Inferior parietal cortex (tissue), 1 donor: ENCODE results near the gene SULT1C2.
"Not testable (repeated sequence)": the region's sequence is repeated elsewhere in the genome, so short reads cannot be mapped to it uniquely, and the experiment has no call there.

Source experiments
- DNase-seq: peaks from one replicate; pipeline ENCODE4 v3.0.0-alpha.2; 2016; ENCODE audit errors: extremely low spot score

The SULT1C2 gene

GRCh38 chr2:108288534-108289106 is at the start of gene SULT1C2:
Gene SULT1C2, plus strand, starts transcription at chr2:108288895. Its CDS starts 4,773 bp downstream, at chr2:108293668.
- DNase-seq: no peak

GRCh38 chr2:108239786-108240185 is 48.9 kb upstream of the SULT1C2 start, which contains the start of gene SULT1C3:
Gene SULT1C3, plus strand, starts transcription at chr2:108239968. Its CDS starts 7,227 bp downstream, at chr2:108247195.
- DNase-seq: no peak

- DNase-seq: no peak
Observed at GRCh38 chr2:108240966-108241365, 47.7 kb upstream of the SULT1C2 start.

DNA sequence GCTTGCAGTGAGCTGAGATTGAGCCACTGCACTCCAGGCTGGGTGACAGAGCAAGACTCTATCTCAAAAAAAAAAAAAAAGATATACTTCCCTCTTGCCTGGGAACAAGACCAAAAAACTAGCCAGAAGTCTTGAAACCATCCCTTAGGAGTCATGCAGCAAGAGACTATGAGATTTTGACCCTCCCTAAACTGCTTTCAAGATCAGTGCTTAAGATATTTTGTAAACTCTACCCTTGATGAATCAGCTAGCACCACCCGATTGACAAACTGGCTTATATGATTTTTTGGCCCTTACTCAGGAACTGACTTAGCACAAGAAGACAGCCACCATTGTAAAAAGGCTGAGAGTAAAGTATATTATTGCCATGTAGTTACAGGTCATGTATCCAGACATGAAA is 45.1 kb upstream of the SULT1C2 start:
- no peak for DNase-seq

DNA sequence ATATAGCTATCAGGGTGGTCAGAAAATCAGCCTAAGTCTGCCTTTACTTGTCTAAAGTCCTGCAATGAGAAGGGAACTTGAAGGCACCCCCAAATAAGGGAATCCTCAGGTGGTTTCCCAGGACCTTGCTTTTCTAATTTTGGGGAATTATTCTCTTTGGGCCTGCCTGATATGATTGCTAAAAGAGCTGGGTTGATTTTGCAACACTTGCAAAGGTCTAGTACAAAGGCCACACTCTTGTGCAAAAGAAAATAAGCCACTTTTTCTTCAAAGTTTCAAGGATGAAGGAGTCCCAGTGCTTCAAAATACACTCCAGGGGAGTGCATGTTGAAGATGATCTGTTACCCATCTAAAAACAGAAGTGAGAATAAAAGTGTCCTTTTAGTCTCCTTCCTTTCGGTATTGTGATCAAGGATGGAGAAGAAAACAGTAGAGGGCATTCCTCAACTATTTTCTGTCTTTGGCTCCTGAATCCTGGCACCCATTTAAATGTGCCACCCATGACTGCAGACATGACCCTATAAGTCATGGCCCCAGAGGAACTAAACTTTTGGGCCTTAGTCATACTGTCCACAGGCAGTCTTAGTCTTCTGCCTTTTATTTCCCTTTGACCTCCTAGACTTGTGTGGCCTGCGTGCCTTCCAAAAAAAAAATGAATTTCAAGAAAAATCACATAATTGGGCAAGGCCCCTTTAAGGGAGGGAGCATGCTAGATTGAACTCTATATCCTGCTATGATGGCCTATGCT is 43.9 kb upstream of the SULT1C2 start:
- DNase-seq: no peak

- no peak for DNase-seq
Observed at GRCh38 chr2:108253106-108253505, 35.6 kb upstream of the SULT1C2 start.

- DNase-seq: no peak
Observed at GRCh38 chr2:108257757-108258331, 30.9 kb upstream of the SULT1C2 start.

DNA sequence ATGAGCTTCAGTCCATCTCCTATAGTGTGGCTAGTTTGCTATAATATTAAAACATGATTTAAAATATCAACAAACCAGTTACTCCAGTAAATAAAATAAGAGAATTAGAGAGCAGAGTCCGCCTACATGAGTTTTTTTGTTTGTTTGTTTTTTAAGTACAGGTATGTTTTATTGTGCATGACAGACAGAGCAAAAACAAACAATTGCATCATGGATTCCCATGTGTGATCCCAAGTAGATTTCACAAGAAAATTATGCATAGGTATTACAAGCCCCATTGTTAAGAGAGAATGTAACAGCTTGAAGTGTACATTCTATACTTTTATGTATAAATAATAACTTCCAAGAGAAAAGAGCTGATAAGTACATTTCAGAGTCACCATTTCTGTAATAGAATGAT is 27.9 kb upstream of the SULT1C2 start:
- no peak for DNase-seq

DNA sequence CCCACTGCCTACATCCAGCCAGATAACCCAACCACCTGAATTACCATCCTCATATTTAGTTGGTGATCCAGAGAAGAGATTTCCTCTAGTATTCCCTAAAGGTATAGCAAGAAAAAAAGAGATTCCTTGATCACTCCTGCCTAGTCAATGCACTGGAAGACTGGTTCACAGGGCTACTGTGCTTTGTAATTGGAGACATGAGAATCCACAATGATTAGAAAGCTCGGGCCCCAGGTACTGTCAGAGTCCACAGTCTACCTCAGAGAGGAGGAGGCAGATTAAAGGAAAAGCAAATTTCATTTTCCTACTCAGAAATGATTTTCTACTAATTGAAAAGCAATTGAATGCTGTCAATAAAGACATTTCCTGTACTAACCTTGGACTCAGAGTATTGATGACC is 26.7 kb upstream of the SULT1C2 start:
- no peak for DNase-seq

- no peak for DNase-seq
Observed at GRCh38 chr2:108263401-108263800, 25.3 kb upstream of the SULT1C2 start.

GRCh38 chr2:108266218-108266617 is 22.5 kb upstream of the SULT1C2 start:
- no peak for DNase-seq

DNA sequence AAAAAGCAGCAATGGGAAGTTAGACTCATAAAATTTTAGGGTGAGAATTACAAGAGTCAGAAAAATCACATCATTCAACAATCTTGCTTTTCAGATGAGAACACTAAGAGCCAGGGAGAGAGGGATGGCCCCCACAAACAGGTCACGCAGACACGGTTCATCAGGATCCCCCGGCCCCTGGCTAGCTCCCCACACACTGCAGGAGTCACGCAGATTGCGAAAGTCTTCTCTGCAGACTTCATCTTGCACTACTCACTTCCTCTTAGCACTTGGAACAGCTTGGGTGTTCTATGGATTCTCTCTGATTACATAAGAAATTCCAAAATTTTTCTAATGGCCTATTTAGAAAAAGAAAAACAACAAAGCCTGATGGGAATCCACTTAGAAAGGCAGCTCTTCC is 21.6 kb upstream of the SULT1C2 start:
- DNase-seq: no peak

GRCh38 chr2:108268001-108268400 is 20.7 kb upstream of the SULT1C2 start:
- DNase-seq: no peak

- no peak for DNase-seq
Observed at GRCh38 chr2:108270346-108270745, 18.3 kb upstream of the SULT1C2 start.

- DNase-seq: no peak
Observed at GRCh38 chr2:108270768-108271506, 17.8 kb upstream of the SULT1C2 start.

DNA sequence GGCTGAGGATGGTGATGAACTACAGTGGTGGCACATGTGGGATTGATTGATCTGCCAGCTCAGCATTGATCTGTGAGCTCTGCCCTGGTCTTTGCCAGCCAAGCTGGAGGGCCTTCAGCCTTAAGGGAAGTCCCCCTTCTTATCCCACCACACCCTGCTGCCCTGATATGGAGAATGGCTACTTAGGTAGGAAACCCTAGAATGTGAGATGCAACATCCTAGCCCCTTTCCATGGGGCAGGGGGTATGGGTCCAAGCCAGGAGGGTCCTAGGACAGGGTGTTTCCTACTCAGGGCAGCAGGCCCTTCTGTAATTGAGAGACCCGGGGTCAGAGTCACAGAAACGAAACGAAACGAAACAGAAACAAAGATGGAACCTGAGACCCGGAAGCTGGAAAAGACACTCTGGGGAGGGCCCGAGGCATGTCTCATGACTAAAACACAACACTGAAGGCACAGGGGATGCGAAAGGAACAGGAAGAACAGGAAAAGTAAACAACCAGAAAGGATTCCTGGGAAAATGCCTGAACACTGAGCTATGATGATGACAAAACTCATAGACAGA is 16.9 kb upstream of the SULT1C2 start:
- DNase-seq: no peak

DNA sequence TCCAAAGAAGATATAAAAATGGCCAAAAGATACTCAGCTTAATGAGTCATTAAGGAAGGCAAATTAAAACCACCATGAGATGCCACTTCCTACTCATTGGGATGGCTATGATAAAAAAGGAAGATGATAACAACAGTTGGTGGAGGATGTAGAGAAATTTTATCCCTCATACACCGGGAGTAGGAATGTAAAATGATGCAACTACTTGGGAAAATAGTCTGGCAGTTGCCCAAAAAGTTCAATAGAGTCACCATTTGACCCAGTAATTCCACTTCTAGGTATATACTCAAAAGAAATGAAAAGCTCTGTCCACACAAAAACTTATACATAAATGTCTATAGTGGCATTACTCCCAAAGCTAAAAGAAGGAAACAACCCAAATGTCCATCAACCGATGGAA is 10.1 kb upstream of the SULT1C2 start:
- DNase-seq: no peak

- no peak for DNase-seq
Observed at GRCh38 chr2:108279468-108279867, 9.2 kb upstream of the SULT1C2 start.

DNA sequence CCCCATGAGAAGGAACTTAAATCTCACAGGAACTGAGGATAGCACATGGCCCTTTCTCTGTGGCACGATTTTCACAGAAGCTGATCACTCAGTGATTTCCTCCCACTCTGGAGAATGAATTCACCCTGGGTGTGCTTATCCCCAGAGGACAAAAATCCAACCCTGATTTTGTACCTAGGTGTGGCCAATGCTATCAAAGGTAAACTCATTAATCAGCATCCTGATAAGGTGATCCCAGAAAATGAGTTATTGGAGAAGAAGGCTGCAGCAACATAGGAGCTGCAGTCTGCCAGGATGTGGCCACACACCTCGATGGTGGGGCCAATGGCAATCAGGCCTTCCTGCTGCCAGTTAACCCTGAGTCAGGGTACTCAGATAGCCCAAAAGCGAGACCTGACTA is 8.2 kb upstream of the SULT1C2 start:
- DNase-seq: no peak

DNA sequence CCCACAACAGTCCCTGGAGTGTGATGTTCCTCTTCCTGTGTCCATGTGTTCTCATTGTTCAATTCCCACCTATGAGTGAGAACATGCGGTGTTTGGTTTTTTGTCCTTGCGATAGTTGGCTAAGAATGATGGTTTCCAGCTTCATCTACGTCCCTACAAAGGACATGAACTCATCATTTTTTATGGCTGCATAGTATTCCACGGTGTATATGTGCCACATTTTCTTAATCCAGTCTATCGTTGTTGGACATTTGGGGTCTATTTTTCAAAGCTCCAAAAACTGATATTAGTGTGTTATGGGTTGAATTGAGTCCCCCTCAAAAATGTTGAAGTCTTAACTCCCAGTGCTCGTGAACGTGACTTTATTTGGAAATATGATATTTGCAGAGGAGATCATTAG is 4.1 kb upstream of the SULT1C2 start:
- not testable (repeated sequence) for DNase-seq

- DNase-seq: no peak
Observed at GRCh38 chr2:108285616-108286015, 3.1 kb upstream of the SULT1C2 start.

GRCh38 chr2:108287169-108287568 is 1.5 kb upstream of the SULT1C2 start:
- DNase-seq: no peak
